AG04450 (cell line): ENCODE results near the gene BTAF1. TPM values are rescaled to one million over a fixed set of nuclear protein-coding genes. Genes with fewer than 3 reads are reported as not detected.
"Not testable (repeated sequence)": the region's sequence is repeated elsewhere in the genome, so short reads cannot be mapped to it uniquely, and the experiment has no call there.

Source experiments
- CTCF ChIA-PET: fragments of 300-600, 350-600 bp; formaldehyde crosslinking; extraction: SDS; loops from one replicate; lab custom pipeline; 2022; ENCODE audit warnings: antibody characterized with exemption, inconsistent platforms; lab: Charles Lee
- POLR2A ChIA-PET: fragments of 350-600 bp; formaldehyde crosslinking; extraction: SDS; loops from one replicate; lab custom pipeline; 2021; ENCODE audit warnings: antibody characterized with exemption, inconsistent platforms; lab: Yijun Ruan, JAX
- DNase-seq: peaks from one replicate; pipeline ENCODE4 v3.0.0-alpha.2; 2011; ENCODE audit warnings: low read depth, low spot score
- H3K27ac ChIP-seq: one replicate; pipeline ENCODE4 v1.5.1; 2012; ENCODE audit warnings: low read depth, low read length, control low read depth
- H3K27me3 ChIP-seq: one replicate; pipeline ENCODE4 v1.6.0; 2012; ENCODE audit warnings: low read length; ENCODE audit not compliant: control insufficient read depth, insufficient read depth
- H3K4me3 ChIP-seq: 2 replicates; pipeline ENCODE4 v1.5.1; 2011; ENCODE audit warnings: mild to moderate bottlenecking, low read depth, low read length, control low read depth
- H3K9me3 ChIP-seq: 2 replicates; pipeline ENCODE4 v1.5.1; 2012; ENCODE audit warnings: low read length; ENCODE audit not compliant: control insufficient read depth, insufficient read depth
- polyA plus RNA-seq: library from polyadenylated mRNA; depleted of rRNA; stranded (reverse); fragments of >200 nt; gene quantifications from 2 replicates; pipeline ENCODE4 v1.2.3, GENCODE V29; 2011
- TF ChIP-seq, protein P1 (sequence below): IDR thresholded peaks from 2 replicates; pipeline ENCODE4 v1.5.1; 2011; ENCODE audit warnings: low read depth, low read length, control low read depth, inconsistent platforms

Gene BTAF1
- polyA plus RNA-seq, 1 experiment: 35.0 TPM

DNA sequence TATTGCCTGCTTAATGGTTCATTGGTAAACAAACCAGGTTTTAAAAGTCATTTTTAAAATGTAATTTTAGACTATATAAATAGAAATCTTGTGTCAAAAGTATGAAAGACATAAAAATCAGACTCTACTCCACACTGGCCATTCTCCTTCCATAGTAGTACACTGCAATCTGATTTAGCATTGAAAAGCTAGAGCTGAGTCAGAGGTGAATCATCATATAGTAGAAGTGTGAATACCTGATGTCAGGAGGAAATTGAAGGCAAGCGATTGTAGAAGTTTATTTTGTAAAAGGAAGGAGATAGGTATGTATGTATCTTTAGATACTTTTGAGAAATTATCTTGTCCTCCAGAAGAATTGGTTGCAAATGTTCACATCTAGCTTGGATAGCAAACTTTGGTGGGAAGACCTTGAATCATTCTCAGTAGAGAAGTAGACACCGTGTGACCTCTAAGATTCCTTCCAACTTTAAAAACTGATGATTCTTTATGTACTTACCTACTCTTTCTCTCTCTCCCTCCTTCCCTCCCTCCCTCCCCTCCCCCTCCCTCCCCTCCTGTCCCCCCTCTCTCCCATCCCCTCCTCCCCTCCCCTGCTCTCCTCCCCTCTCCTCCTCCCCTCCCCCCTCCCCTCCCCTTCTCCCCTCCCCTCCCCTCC is 88.1 kb downstream of the BTAF1 start:
- Histone ChIP-seq H3K27ac (no peak overlapping the region), H3K4me3 (no peak overlapping the region), H3K9me3 (no peaks in the 10 kb centered on the region), H3K27me3 (no peaks in the 10 kb centered on the region)
- no peak for DNase-seq
- CTCF ChIA-PET: no interaction called here
- POLR2A ChIA-PET: no interaction called here
- TF ChIP-seq, protein P1, sequence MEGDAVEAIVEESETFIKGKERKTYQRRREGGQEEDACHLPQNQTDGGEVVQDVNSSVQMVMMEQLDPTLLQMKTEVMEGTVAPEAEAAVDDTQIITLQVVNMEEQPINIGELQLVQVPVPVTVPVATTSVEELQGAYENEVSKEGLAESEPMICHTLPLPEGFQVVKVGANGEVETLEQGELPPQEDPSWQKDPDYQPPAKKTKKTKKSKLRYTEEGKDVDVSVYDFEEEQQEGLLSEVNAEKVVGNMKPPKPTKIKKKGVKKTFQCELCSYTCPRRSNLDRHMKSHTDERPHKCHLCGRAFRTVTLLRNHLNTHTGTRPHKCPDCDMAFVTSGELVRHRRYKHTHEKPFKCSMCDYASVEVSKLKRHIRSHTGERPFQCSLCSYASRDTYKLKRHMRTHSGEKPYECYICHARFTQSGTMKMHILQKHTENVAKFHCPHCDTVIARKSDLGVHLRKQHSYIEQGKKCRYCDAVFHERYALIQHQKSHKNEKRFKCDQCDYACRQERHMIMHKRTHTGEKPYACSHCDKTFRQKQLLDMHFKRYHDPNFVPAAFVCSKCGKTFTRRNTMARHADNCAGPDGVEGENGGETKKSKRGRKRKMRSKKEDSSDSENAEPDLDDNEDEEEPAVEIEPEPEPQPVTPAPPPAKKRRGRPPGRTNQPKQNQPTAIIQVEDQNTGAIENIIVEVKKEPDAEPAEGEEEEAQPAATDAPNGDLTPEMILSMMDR: no peak

GRCh38 chr10:92014620-92015019 is 91.0 kb downstream of the BTAF1 start:
- Histone ChIP-seq H3K27ac (no peak overlapping the region), H3K4me3 (no peak overlapping the region), H3K9me3 (no peaks in the 10 kb centered on the region), H3K27me3 (no peaks in the 10 kb centered on the region)
- no peak for DNase-seq
- TF ChIP-seq, protein P1: no peak
- CTCF ChIA-PET: no interaction called here
- POLR2A ChIA-PET: no interaction called here

DNA sequence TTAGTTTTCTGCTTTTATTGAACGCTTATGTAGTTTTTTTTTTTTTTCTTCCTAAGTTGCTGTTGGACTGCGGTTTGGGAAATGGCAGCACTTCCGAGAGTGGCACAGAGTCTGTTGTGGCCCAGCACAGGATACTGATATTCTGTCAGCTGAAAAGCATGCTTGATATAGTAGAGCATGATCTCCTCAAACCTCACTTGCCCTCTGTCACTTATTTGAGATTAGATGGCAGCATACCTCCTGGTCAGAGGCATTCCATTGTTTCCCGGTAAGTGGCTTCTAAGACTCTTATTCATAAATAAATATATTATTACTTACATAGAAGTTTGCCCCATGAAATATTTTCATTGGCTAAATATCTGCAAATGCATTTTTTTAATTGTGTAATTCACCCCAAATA is 101.1 kb downstream of the BTAF1 start:
- DNase-seq: no peak
- TF ChIP-seq, protein P1: no peak
- Histone ChIP-seq H3K4me3 (no peak overlapping the region), H3K27me3 (no peaks in the 10 kb centered on the region), H3K9me3 (no peaks in the 10 kb centered on the region), H3K27ac (no peak overlapping the region)
- ChIA-PET POLR2A (no interaction called here), CTCF (interaction anchor here (1.1 kb wide), 1 partner anchor 16 kb away, joined by 3 read pairs; no protein-coding TSS in a partner anchor)

GRCh38 chr10:92025340-92025739 is 101.8 kb downstream of the BTAF1 start:
- CTCF ChIA-PET: interaction anchor here (0.6 to 1.0 kb wide), 3 partner anchors 15 to 250 kb away, joined by 3 to 4 read pairs (median 4); no protein-coding TSS in a partner anchor
- POLR2A ChIA-PET, H3K4me3 ChIP-seq, H3K27me3 ChIP-seq, DNase-seq, H3K9me3 ChIP-seq, H3K27ac ChIP-seq: not testable (repeated sequence)

- CTCF ChIA-PET: interaction anchor here (1.0 kb wide), 1 partner anchor 394 kb away, joined by 3 read pairs; no protein-coding TSS in a partner anchor
- no peaks in the 10 kb centered on the region for H3K9me3 ChIP-seq
- H3K4me3 ChIP-seq: no peak overlapping the region
- H3K27ac ChIP-seq: no peak overlapping the region
- no peaks in the 10 kb centered on the region for H3K27me3 ChIP-seq
- DNase-seq: no peak
- POLR2A ChIA-PET: no interaction called here
- TF ChIP-seq, protein P1: no peak
Measured at GRCh38 chr10:92027141-92027540, 103.6 kb downstream of the BTAF1 start.
